HG03175 (cell line): ENCODE measurements around the gene MTG2.

Source experiments
- ATAC-seq: cut with Tn5 transposase; IDR thresholded peaks from one replicate; pipeline ENCODE4 v1.9.1; 2021; ENCODE audit warnings: mild to moderate bottlenecking, moderate library complexity; ENCODE audit not compliant: unreplicated experiment

Gene MTG2

GRCh38 chr20:62243106-62243505 lies 60.3 kb downstream of the MTG2 start:
- no peak for ATAC-seq

- no peak for ATAC-seq
Observed at GRCh38 chr20:62243906-62244515, 61.2 kb downstream of the MTG2 start.

GRCh38 chr20:62244644-62245108 lies 61.8 kb downstream of the MTG2 start:
- no peak for ATAC-seq

DNA sequence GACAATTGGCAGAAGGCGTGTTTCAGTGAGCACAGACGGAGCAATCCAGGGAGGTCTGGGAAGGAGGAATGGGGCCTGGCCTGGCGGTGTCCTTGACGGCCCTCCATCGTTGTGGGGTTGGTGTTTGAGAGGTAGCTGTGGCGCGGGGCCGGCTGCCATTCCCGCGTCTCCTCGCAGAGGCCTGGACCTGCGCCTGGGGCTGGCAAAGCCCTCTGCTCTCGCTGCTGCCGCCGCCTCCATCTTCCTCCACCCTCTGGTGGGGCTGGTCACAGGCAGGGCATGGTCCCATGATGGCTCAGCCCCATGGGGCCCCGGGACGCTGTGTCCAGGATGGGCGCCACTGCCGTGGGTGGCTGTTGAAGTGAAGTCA lies 63.1 kb downstream of the MTG2 start:
- no peak for ATAC-seq

DNA sequence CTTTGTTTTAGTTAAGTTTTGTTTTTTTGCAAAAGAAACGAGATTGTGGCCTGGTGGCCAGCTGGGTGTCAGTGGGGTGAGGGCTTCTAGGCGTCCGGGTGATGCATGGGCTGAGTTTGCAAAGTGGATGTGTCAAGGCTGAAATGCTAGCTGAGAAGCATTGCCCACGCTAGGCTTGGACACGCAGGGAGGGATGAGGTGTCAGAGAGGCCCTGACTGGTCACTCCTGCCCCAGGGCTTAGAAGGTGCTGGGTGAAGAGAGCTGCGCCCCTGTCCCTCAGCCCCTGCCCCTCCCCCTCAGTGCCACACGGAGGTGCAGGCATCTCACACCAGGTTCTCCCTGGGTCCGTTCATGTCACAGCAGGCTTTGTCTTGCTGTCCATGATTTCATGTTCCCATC lies 63.6 kb downstream of the MTG2 start:
- no peak for ATAC-seq

GRCh38 chr20:62246872-62247652 lies 64.2 kb downstream of the MTG2 start:
- no peak for ATAC-seq

DNA sequence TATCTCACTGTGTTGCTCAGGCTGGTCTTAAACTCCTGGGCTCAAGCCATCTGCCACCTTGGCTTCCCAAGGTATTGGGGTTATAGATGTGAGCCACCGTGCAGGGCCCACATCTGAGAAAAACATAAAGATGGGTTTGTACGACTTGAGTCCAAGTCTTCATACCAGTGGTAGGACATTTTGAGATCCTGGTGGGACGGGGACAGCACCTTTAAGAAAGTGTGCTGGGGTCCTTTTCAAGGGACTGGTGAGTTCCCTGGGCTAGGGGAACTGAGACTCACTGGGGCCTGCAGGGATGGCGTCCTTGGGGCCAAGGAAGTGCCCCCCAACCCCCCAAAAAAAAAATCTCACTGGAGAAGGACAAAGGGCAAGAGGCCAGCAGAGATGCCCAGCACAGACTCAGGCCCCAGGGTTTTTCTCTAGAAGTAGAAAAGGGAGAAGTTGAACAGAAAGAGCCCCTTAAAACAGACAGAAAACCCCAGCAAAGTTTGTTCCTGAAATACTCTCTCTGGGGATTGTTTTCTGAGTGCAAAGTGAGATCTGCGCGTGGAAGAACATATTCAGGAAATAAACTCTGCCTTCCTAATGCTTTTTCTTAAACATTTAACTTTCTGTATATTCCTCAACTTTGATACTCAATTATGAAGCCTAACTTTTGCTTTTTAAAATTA lies 66.2 kb downstream of the MTG2 start:
- no peak for ATAC-seq

DNA sequence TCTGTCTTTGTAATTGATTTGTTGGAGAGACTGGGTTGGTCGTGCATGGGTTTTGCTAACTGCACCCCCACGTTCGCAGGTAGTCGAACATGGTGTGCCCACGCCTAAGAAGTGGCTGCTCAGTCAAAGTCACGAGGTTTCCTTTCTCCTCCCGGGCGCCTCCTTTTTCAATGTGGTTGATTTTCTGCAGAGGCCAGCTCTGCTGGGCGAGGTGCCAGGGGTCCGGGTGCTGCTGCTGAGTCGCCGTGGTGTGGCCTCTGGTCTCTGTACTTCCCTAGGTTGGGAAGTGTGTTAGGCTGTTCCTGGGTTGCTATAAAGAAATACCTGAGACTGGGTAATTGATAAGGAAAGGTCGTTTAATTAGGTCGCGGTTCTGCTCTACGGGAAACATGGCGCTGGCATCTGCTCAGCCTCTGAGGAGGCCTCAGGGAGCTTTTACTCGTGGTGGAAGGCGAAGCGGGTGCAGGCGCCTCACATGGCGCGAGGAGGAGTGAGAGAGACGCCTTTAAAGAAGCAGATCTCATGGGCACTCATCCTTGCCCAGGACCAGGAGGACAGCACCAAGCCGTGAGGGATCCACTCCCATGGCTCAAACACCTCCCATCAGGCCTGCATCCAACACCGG lies 69.6 kb downstream of the MTG2 start:
- ATAC-seq = no peak
